LNCAP (cell line): ENCODE data around the gene DBF4B.

Source experiments
- TF ChIP-seq, protein P1 (sequence below): fragments of 450-650 bp; IDR thresholded peaks from 2 replicates; pipeline ENCODE4 v1.5.1; 2017; ENCODE audit warnings: mild to moderate bottlenecking

Gene DBF4B

GRCh38 chr17:44780161-44780560 lies 71.7 kb downstream of the DBF4B start:
- TF ChIP-seq, protein P1, sequence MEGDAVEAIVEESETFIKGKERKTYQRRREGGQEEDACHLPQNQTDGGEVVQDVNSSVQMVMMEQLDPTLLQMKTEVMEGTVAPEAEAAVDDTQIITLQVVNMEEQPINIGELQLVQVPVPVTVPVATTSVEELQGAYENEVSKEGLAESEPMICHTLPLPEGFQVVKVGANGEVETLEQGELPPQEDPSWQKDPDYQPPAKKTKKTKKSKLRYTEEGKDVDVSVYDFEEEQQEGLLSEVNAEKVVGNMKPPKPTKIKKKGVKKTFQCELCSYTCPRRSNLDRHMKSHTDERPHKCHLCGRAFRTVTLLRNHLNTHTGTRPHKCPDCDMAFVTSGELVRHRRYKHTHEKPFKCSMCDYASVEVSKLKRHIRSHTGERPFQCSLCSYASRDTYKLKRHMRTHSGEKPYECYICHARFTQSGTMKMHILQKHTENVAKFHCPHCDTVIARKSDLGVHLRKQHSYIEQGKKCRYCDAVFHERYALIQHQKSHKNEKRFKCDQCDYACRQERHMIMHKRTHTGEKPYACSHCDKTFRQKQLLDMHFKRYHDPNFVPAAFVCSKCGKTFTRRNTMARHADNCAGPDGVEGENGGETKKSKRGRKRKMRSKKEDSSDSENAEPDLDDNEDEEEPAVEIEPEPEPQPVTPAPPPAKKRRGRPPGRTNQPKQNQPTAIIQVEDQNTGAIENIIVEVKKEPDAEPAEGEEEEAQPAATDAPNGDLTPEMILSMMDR, result no peak

DNA sequence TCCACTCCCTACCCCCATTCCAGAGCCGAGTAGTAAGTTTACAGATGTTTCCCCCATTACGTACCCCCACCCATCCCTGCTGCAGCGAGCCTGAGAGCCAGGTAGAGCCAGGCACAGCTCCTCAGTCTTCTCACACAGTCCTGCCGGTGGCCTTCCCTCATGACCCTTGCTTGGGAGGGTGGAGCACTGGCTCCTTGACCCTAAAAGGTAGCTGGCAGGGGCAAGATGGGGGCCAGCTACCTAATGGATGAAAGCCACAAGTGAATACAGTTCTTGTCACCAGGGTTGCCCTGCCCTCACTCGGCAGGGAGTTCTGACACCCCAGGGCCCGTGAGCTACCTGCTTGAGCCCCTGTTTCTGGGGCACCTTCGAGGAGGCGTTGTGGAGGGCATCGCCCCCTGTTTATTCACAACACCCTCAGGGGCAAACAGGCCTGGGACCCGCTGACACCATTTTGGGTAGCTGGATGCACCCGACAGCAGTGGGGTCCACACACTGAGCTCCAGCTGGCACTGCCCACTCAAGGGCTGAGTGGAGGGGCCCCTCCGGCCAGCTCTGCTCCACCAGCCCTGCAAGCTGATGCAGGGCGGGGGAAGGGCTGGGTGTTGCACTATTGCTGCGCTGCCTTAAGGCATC lies 72.5 kb downstream of the DBF4B start:
- TF ChIP-seq, protein P1, result no peak

- TF ChIP-seq, protein P1, result no peak
Observed at GRCh38 chr17:44781551-44782325, 73.3 kb downstream of the DBF4B start.

- TF ChIP-seq, protein P1, result no peak
Observed at GRCh38 chr17:44782326-44782850, 73.9 kb downstream of the DBF4B start.

GRCh38 chr17:44785921-44786320 lies 77.5 kb downstream of the DBF4B start:
- TF ChIP-seq, protein P1, result no peak

DNA sequence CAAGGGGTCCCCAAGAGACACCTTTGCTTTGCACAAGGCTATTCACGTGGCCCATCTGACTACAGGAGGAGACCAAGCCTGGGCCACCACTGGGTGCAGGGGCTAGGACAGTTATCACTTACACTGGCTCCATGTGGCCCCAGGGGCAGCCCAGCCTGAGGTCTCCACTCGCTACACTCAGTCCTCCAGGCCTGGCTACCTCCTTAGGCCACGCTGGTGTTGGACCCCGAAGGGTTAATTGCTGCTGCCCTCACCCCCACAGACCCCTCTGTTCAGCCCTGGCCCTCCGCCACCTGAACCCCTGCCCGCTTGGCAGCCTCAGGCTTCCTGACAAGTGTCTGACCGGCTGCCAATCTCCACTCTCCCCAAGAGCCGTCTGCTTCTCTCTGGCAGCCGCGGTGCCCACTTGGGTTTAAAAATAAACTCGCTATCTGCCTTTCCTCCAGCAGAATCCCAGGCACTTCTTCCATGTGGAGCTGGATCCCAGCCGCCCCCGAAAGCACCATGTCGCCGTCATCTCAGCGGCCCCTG lies 78.2 kb downstream of the DBF4B start:
- TF ChIP-seq, protein P1, result no peak

GRCh38 chr17:44787271-44787940 lies 78.9 kb downstream of the DBF4B start:
- TF ChIP-seq, protein P1, result no peak
